Breast epithelium (tissue), 3 donors: Measurements from ENCODE around the gene ASGR2.

Experiments
- POLR2AphosphoS5 ChIP-seq, 3 donors: sonication (generic); formaldehyde crosslinking; IDR thresholded peaks; one replicate each; pipeline ENCODE4 v1.6.1; 2017; ENCODE audit warnings: antibody characterized with exemption in 3 of 3
- TF ChIP-seq, protein P1 (sequence below), 3 donors: fragments of 450-650 bp; IDR thresholded peaks; one replicate each; pipeline ENCODE4 v1.5.1; 2016 to 2017; ENCODE audit warnings: antibody characterized with exemption in 3 of 3, mild to moderate bottlenecking in 3 of 3, moderate library complexity in 3 of 3

DNA sequence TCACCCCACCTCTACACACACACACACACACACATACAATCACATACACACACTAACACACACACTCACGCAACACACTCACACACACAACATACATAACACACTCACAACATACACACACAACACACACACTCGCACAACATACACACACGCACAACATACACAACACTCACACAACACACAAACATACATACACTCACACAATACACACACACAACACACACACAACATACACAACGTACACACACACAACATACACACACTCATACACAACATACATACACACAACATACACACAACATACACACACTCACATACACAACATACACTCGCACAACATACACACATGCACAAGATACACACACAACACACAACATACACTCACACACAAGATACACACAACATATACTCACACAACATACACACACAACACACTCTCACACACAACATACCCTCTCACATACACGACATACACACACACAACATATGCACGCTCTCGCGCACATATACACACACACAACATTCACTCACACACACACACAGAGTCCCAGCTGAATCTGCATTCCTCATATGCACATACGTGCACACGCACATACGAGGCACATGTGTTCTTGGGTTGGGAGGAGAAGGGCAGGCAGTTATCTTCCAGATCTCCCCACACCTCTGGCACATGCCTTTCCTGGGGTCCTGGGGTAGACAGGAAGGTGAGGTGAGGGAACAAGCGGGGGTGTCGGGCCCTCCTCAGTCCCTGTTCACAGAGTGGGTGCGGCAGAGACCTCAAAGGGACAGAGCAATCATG, 1.1 kb downstream of the ASGR2 start:
- TF ChIP-seq, protein P1, sequence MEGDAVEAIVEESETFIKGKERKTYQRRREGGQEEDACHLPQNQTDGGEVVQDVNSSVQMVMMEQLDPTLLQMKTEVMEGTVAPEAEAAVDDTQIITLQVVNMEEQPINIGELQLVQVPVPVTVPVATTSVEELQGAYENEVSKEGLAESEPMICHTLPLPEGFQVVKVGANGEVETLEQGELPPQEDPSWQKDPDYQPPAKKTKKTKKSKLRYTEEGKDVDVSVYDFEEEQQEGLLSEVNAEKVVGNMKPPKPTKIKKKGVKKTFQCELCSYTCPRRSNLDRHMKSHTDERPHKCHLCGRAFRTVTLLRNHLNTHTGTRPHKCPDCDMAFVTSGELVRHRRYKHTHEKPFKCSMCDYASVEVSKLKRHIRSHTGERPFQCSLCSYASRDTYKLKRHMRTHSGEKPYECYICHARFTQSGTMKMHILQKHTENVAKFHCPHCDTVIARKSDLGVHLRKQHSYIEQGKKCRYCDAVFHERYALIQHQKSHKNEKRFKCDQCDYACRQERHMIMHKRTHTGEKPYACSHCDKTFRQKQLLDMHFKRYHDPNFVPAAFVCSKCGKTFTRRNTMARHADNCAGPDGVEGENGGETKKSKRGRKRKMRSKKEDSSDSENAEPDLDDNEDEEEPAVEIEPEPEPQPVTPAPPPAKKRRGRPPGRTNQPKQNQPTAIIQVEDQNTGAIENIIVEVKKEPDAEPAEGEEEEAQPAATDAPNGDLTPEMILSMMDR (IDR thresholded peaks at IDR 0.05), result no peak
- no peak for TF ChIP-seq POLR2AphosphoS5 (IDR thresholded peaks at IDR 0.05)
